CD14-positive monocyte (primary cell): ENCODE data around the gene ERF. TPM values are rescaled to one million over a fixed set of nuclear protein-coding genes. Genes with fewer than 3 reads are reported as not detected.

Experiments used
- DNase-seq, 3 donors: peaks; one replicate each; pipeline ENCODE4 v3.0.0-alpha.2; 2011 to 2022
- H2AFZ ChIP-seq: 2 replicates; pipeline ENCODE4 v1.6.0; 2012; ENCODE audit warnings: mild to moderate bottlenecking, low read depth, low read length, inconsistent platforms; ENCODE audit not compliant: insufficient read depth, poor library complexity, severe bottlenecking
- H3K27ac ChIP-seq, 2 donors: 1 replicate in 1 of 2; 2 replicates in 1 of 2; pipeline ENCODE4 v1.5.1; 2012 to 2013; ENCODE audit warnings: low read length in 2 of 2, control low read depth in 1 of 2, inconsistent platforms in 1 of 2, low read depth in 1 of 2, mild to moderate bottlenecking in 1 of 2
- H3K27me3 ChIP-seq, 2 donors: one replicate each; pipeline versions ENCODE4 v1.6.0 to v1.6.1; 2011 to 2013; ENCODE audit warnings: low read length in 2 of 2; ENCODE audit not compliant: control insufficient read depth in 2 of 2, insufficient read depth in 2 of 2
- H3K36me3 ChIP-seq, 2 donors: replicated peaks in 1 of 2; 1 replicate in 1 of 2; 2 replicates in 1 of 2; pipeline versions ENCODE4 v1.5.1 to v1.6.1; 2012 to 2013; ENCODE audit warnings: low read length in 2 of 2, control low read depth in 1 of 2, inconsistent platforms in 1 of 2, mild to moderate bottlenecking in 1 of 2; ENCODE audit not compliant: insufficient read depth in 2 of 2, control insufficient read depth in 1 of 2
- H3K4me1 ChIP-seq, 2 donors: 1 replicate in 1 of 2; 2 replicates in 1 of 2; pipeline versions ENCODE4 v1.5.1 to v1.6.1; 2012 to 2013; ENCODE audit warnings: low read length in 2 of 2, control low read depth in 1 of 2, inconsistent platforms in 1 of 2, mild to moderate bottlenecking in 1 of 2, moderate library complexity in 1 of 2; ENCODE audit not compliant: insufficient read depth in 2 of 2, control insufficient read depth in 1 of 2
- H3K4me2 ChIP-seq: replicated peaks from 2 replicates; pipeline ENCODE3; 2012; ENCODE audit warnings: low read length, moderate library complexity, mild to moderate bottlenecking; ENCODE audit not compliant: poor library complexity, severe bottlenecking; ENCODE audit errors: extremely low read depth
- H3K4me3 ChIP-seq, 3 experiments: fragments of 200-600 bp in 1 of 3; sonication (generic) in 1 of 3; replicated peaks in 1 of 3; 1 replicate in 2 of 3; 2 replicates in 1 of 3; pipeline ENCODE4 v1.5.1; 2011 to 2013; ENCODE audit warnings: low read length in 3 of 3, mild to moderate bottlenecking in 3 of 3, control low read depth in 2 of 3, low read depth in 2 of 3, inconsistent platforms in 1 of 3, moderate library complexity in 1 of 3
- H3K79me2 ChIP-seq: 2 replicates; pipeline ENCODE4 v1.6.0; 2012; ENCODE audit warnings: mild to moderate bottlenecking, control low read depth, inconsistent platforms, low read length, moderate library complexity; ENCODE audit not compliant: insufficient read depth
- H3K9ac ChIP-seq: 2 replicates; pipeline ENCODE4 v1.6.0; 2017; ENCODE audit warnings: low read length, mild to moderate bottlenecking; ENCODE audit not compliant: insufficient read depth, poor library complexity, severe bottlenecking
- H3K9me3 ChIP-seq, 2 donors: replicated peaks in 1 of 2; 1 replicate in 1 of 2; 2 replicates in 1 of 2; pipeline versions ENCODE4 v1.5.1 to v1.6.1; 2012 to 2013; ENCODE audit warnings: low read length in 2 of 2, control low read depth in 1 of 2; ENCODE audit not compliant: control insufficient read depth in 1 of 2, insufficient read depth in 1 of 2
- H4K20me1 ChIP-seq: 2 replicates; pipeline ENCODE4 v1.6.0; 2012; ENCODE audit warnings: mild to moderate bottlenecking, low read length, control low read depth, moderate library complexity; ENCODE audit not compliant: insufficient read depth
- H3K27ac Mint-ChIP-seq, 7 donors: one replicate each; pipeline ENCODE4 v1.8.0; 2020; ENCODE audit warnings: mild to moderate bottlenecking in 7 of 7, mixed read lengths in 7 of 7, moderate library complexity in 6 of 7, inconsistent platforms in 2 of 7
- H3K27me3 Mint-ChIP-seq, 3 donors: one replicate each; pipeline ENCODE4 v1.8.0; 2021 to 2022; ENCODE audit warnings: low read depth in 3 of 3, mild to moderate bottlenecking in 3 of 3, mixed read lengths in 3 of 3, moderate library complexity in 3 of 3, inconsistent platforms in 1 of 3
- H3K36me3 Mint-ChIP-seq, 2 donors: one replicate each; pipeline ENCODE4 v1.8.0; 2020; ENCODE audit warnings: mixed read lengths in 2 of 2, inconsistent platforms in 1 of 2, mild to moderate bottlenecking in 1 of 2
- H3K4me1 Mint-ChIP-seq: one replicate; pipeline ENCODE4 v1.8.0; 2020; ENCODE audit warnings: mild to moderate bottlenecking, mixed read lengths
- H3K4me3 Mint-ChIP-seq, 2 donors: one replicate each; pipeline ENCODE4 v1.8.0; 2020; ENCODE audit warnings: mild to moderate bottlenecking in 2 of 2, mixed read lengths in 2 of 2, moderate library complexity in 1 of 2
- H3K9me3 Mint-ChIP-seq, 7 donors: one replicate each; pipeline ENCODE4 v1.8.0; 2020 to 2022; ENCODE audit warnings: mixed read lengths in 7 of 7, mild to moderate bottlenecking in 6 of 7, moderate library complexity in 6 of 7, inconsistent platforms in 2 of 7
- CTCF ChIP-seq: fragments of 200-600 bp; IDR thresholded peaks from one replicate; pipeline ENCODE4 v1.8.0; 2022; ENCODE audit warnings: antibody characterized with exemption, mild to moderate bottlenecking
- WGBS: methylation state at CpG from one replicate; pipeline ENCODE4 v1.1.5; 2013; ENCODE audit warnings: missing lambda C conversion rate; ENCODE audit not compliant: insufficient coverage; 5-methylcytosine and 5-hydroxymethylcytosine counted together
- intact Hi-C, 2 donors: fragments of 100-400 bp; cut with micrococcal nuclease; formaldehyde crosslinking; loops; one replicate each; pipeline versions ENCODE4 v1.15.0 to v1.15.1; 2023
- polyA plus RNA-seq, 3 donors: library from polyadenylated mRNA; depleted of rRNA in 1 of 3; unstranded in 2 of 3; stranded (reverse) in 1 of 3; fragments of 300-500 nt in 2 of 3; fragments of >200 nt in 1 of 3; fragmentation: Illumina TruSeq in 2 of 3; gene quantifications; 1 replicate in 2 of 3; 2 replicates in 1 of 3; pipeline ENCODE4 v1.2.3, GENCODE V29; 2012 to 2021

Gene ERF
- polyA plus RNA-seq, 3 donors = 2.3 to 42.6 (median 3.4) TPM

GRCh38 chr19:42202290-42202880 lies 52.5 kb downstream of the ERF start:
- no peaks in the 10 kb centered on the region for H3K27me3 ChIP-seq
- Mint-ChIP-seq H3K9me3 (peaks cover 0 to 3% (median 0%) of the 10 kb centered on the region in 7 donors), H3K27ac (peak overlapping the region; percentile 100), H3K4me1 (peaks cover 85% of the 10 kb centered on the region), H3K4me3 (peak overlapping the region; percentile 73 to 84), H3K27me3 (peaks cover 0 to 5% (median 0%) of the 10 kb centered on the region in 3 donors), H3K36me3 (peaks cover 79 to 88% of the 10 kb centered on the region in 2 donors)
- no peaks in the 10 kb centered on the region for H3K9me3 ChIP-seq
- peak in 1 of 3 donors; percentile 24 for DNase-seq
- TF ChIP-seq CTCF = no peak
- peak overlapping the region; percentile 100 for H3K27ac ChIP-seq
- WGBS = 17% methylated on average over 5 of the region's 5 CpGs
- H4K20me1 ChIP-seq = peaks cover 9% of the 10 kb centered on the region
- peaks cover 83% of the 10 kb centered on the region for H3K79me2 ChIP-seq
- peak overlapping the region; percentile 53 for H2AFZ ChIP-seq
- peak overlapping the region; percentile 91 for H3K4me2 ChIP-seq
- peaks cover 50 to 75% of the 10 kb centered on the region in 2 donors for H3K36me3 ChIP-seq
- peaks cover 79 to 81% of the 10 kb centered on the region in 2 donors for H3K4me1 ChIP-seq
- H3K9ac ChIP-seq = peak overlapping the region; percentile 98
- peak overlapping the region in 1 of 3 experiments; percentile 79 for H3K4me3 ChIP-seq
- intact Hi-C loops = loop anchor here in 1 of 2 donors (1.0 to 5.0 kb wide), 2 partner anchors 13 to 80 kb away; no protein-coding TSS in a partner anchor

GRCh38 chr19:42201489-42202289 lies 53.2 kb downstream of the ERF start:
- peak overlapping the region in 2 of 3 experiments; percentile 30 to 79 for H3K4me3 ChIP-seq
- TF ChIP-seq CTCF = no peak
- H3K79me2 ChIP-seq = peaks cover 76% of the 10 kb centered on the region
- H3K4me1 ChIP-seq = peaks cover 79 to 81% of the 10 kb centered on the region in 2 donors
- Mint-ChIP-seq H3K27me3 (peaks cover 0 to 5% (median 0%) of the 10 kb centered on the region in 3 donors), H3K9me3 (peaks cover 0 to 3% (median 0%) of the 10 kb centered on the region in 7 donors), H3K27ac (peak overlapping the region; percentile 100), H3K4me1 (peaks cover 85% of the 10 kb centered on the region), H3K4me3 (peak overlapping the region; percentile 73 to 84), H3K36me3 (peaks cover 74 to 85% of the 10 kb centered on the region in 2 donors)
- peak overlapping the region; percentile 98 for H3K9ac ChIP-seq
- H3K27ac ChIP-seq = peak overlapping the region; percentile 100
- WGBS = 0% methylated on average over 4 of the region's 6 CpGs
- no peaks in the 10 kb centered on the region for H3K9me3 ChIP-seq
- no peaks in the 10 kb centered on the region for H3K27me3 ChIP-seq
- peak overlapping the region; percentile 91 for H3K4me2 ChIP-seq
- H4K20me1 ChIP-seq = peaks cover 3% of the 10 kb centered on the region
- intact Hi-C loops = loop anchor here (1.0 to 5.0 kb wide), 4 partner anchors 9 to 81 kb away; partner anchors contain the start of gene DEDD2 (in 1 of the 2)
- peaks cover 43 to 68% of the 10 kb centered on the region in 2 donors for H3K36me3 ChIP-seq
- H2AFZ ChIP-seq = peak overlapping the region; percentile 53
- peak; percentile 96 to 97 (median 96) for DNase-seq
